H9 (cell line): ENCODE data around the gene KRTAP19-8. TPM values are rescaled to one million over a fixed set of nuclear protein-coding genes. Genes with fewer than 3 reads are reported as not detected.

Source experiments
- DNase-seq: peaks from one replicate; pipeline ENCODE4 v3.0.0-alpha.2; 2017
- H2AFZ ChIP-seq: one replicate; pipeline ENCODE4 v1.6.1; 2013; ENCODE audit warnings: mild to moderate bottlenecking, low read length, control low read depth, moderate library complexity
- H2AK5ac ChIP-seq: 2 replicates; pipeline ENCODE4 v1.6.1; 2013; ENCODE audit warnings: low read length, control low read depth, mixed read lengths; ENCODE audit not compliant: insufficient read length
- H2BK120ac ChIP-seq: one replicate; pipeline ENCODE4 v1.6.1; 2013; ENCODE audit warnings: low read depth, mild to moderate bottlenecking, low read length, control low read depth, inconsistent platforms; ENCODE audit not compliant: poor library complexity, severe bottlenecking
- H2BK12ac ChIP-seq: 2 replicates; pipeline ENCODE4 v1.6.1; 2013; ENCODE audit warnings: low read length, control low read depth, mixed read lengths, low read depth; ENCODE audit not compliant: insufficient read length
- H2BK15ac ChIP-seq: 2 replicates; pipeline ENCODE4 v1.6.1; 2013; ENCODE audit warnings: low read depth, low read length, control low read depth
- H2BK20ac ChIP-seq: one replicate; pipeline ENCODE4 v1.6.1; 2013; ENCODE audit warnings: low read depth, mild to moderate bottlenecking, low read length, control low read depth, inconsistent platforms; ENCODE audit not compliant: poor library complexity, severe bottlenecking
- H2BK5ac ChIP-seq: 2 replicates; pipeline ENCODE4 v1.6.1; 2013; ENCODE audit warnings: low read length, control low read depth, mixed read lengths; ENCODE audit not compliant: insufficient read length
- H3K14ac ChIP-seq: 2 replicates; pipeline ENCODE4 v1.6.1; 2013; ENCODE audit warnings: low read length, control low read depth; ENCODE audit not compliant: insufficient read depth
- H3K18ac ChIP-seq: 2 replicates; pipeline ENCODE4 v1.6.1; 2013; ENCODE audit warnings: low read depth, mild to moderate bottlenecking, mixed read lengths, low read length, control low read depth; ENCODE audit not compliant: insufficient read length
- H3K23ac ChIP-seq: 2 replicates; pipeline ENCODE4 v1.6.1; 2013; ENCODE audit warnings: low read length, control low read depth, mixed read lengths, low read depth; ENCODE audit not compliant: insufficient read length
- H3K23me2 ChIP-seq: 2 replicates; pipeline ENCODE4 v1.6.1; 2013; ENCODE audit warnings: low read depth, mild to moderate bottlenecking, mixed read lengths, low read length, control low read depth; ENCODE audit not compliant: insufficient read length, poor library complexity, severe bottlenecking
- H3K27ac ChIP-seq: 2 replicates; pipeline ENCODE4 v1.5.1; 2013; ENCODE audit warnings: low read length, control low read depth, mixed read lengths, low read depth; ENCODE audit not compliant: insufficient read length
- H3K27me3 ChIP-seq: 2 replicates; pipeline ENCODE4 v1.6.1; 2013; ENCODE audit warnings: low read length, control low read depth, inconsistent platforms; ENCODE audit not compliant: insufficient read depth
- H3K4ac ChIP-seq: 2 replicates; pipeline ENCODE4 v1.6.1; 2013; ENCODE audit warnings: low read depth, mild to moderate bottlenecking, control low read depth, inconsistent platforms, low read length, moderate library complexity
- H3K4me1 ChIP-seq: 2 replicates; pipeline ENCODE4 v1.6.1; 2013; ENCODE audit warnings: low read length, control low read depth, inconsistent platforms; ENCODE audit not compliant: insufficient read depth
- H3K4me2 ChIP-seq: 2 replicates; pipeline ENCODE4 v1.6.1; 2013; ENCODE audit warnings: low read length, control low read depth, mixed read lengths; ENCODE audit not compliant: insufficient read length, insufficient read depth
- H3K56ac ChIP-seq: 2 replicates; pipeline ENCODE4 v1.6.1; 2013; ENCODE audit warnings: low read depth, mild to moderate bottlenecking, mixed read lengths, low read length, control low read depth; ENCODE audit not compliant: insufficient read length
- H3K79me1 ChIP-seq: 2 replicates; pipeline ENCODE4 v1.6.1; 2013; ENCODE audit warnings: low read depth, mild to moderate bottlenecking, moderate library complexity, low read length, control low read depth, inconsistent platforms; ENCODE audit not compliant: insufficient read depth, poor library complexity, severe bottlenecking
- H3K79me2 ChIP-seq: 2 replicates; pipeline ENCODE4 v1.6.1; 2013; ENCODE audit warnings: low read length, control low read depth, inconsistent platforms; ENCODE audit not compliant: insufficient read depth
- H3K9ac ChIP-seq: 2 replicates; pipeline ENCODE4 v1.6.1; 2013; ENCODE audit warnings: low read length, control low read depth, mixed read lengths; ENCODE audit not compliant: insufficient read length; ENCODE audit errors: extremely low read depth
- H3K9me3 ChIP-seq: one replicate; pipeline ENCODE4 v1.6.1; 2013; ENCODE audit warnings: low read depth, low read length, inconsistent platforms; ENCODE audit not compliant: control insufficient read depth
- H3T11ph ChIP-seq: one replicate; pipeline ENCODE4 v1.6.1; 2013; ENCODE audit warnings: mild to moderate bottlenecking, low read length, control low read depth, inconsistent platforms
- H4K20me1 ChIP-seq: one replicate; pipeline ENCODE4 v1.6.1; 2013; ENCODE audit not compliant: control insufficient read depth, insufficient read length, insufficient read depth
- H4K5ac ChIP-seq: 2 replicates; pipeline ENCODE4 v1.6.1; 2013; ENCODE audit warnings: low read depth, mild to moderate bottlenecking, mixed read lengths, low read length, control low read depth; ENCODE audit not compliant: insufficient read length
- H4K8ac ChIP-seq: replicated peaks from 2 replicates; pipeline ENCODE4 v1.6.1; 2013; ENCODE audit warnings: low read length, control low read depth, mixed read lengths, low read depth; ENCODE audit not compliant: insufficient read length
- H4K91ac ChIP-seq: 2 replicates; pipeline ENCODE4 v1.6.1; 2013; ENCODE audit warnings: low read depth, mild to moderate bottlenecking, moderate library complexity, mixed read lengths, low read length, control low read depth; ENCODE audit not compliant: insufficient read length
- H3K27ac Mint-ChIP-seq, 3 experiments: 2 replicates in 2 of 3; 3 replicates in 1 of 3; pipeline ENCODE4 v1.8.0; 2020 to 2021; ENCODE audit warnings: mixed read lengths in 3 of 3, mild to moderate bottlenecking in 1 of 3, moderate library complexity in 1 of 3
- H3K27me3 Mint-ChIP-seq: 2 replicates; pipeline ENCODE4 v1.8.0; 2021; ENCODE audit warnings: low read depth, mild to moderate bottlenecking, moderate library complexity, mixed read lengths
- H3K36me3 Mint-ChIP-seq, 3 experiments: 2 replicates in 2 of 3; 3 replicates in 1 of 3; pipeline ENCODE4 v1.8.0; 2020 to 2021; ENCODE audit warnings: low read depth in 3 of 3, mixed read lengths in 3 of 3; ENCODE audit not compliant: insufficient read depth in 1 of 3
- H3K4me1 Mint-ChIP-seq, 2 experiments: 2 replicates each; pipeline ENCODE4 v1.8.0; 2020; ENCODE audit warnings: mixed read lengths in 2 of 2
- H3K4me3 Mint-ChIP-seq, 2 experiments: 2 replicates in 1 of 2; 3 replicates in 1 of 2; pipeline ENCODE4 v1.8.0; 2020 to 2021; ENCODE audit warnings: mild to moderate bottlenecking in 2 of 2, mixed read lengths in 2 of 2, moderate library complexity in 1 of 2
- H3K9me3 Mint-ChIP-seq, 2 experiments: 2 replicates in 1 of 2; 3 replicates in 1 of 2; pipeline ENCODE4 v1.8.0; 2020; ENCODE audit warnings: mild to moderate bottlenecking in 2 of 2, mixed read lengths in 2 of 2, moderate library complexity in 1 of 2
- CTCF ChIP-seq: fragments of 200-600 bp; sonication (generic); conservative IDR thresholded peaks from 3 replicates; pipeline ENCODE4 v1.8.0; 2021; ENCODE audit warnings: antibody characterized with exemption, mild to moderate bottlenecking
- WGBS: extraction: QIAGEN DNeasy Blood & Tissue Kit; methylation state at CpG from one replicate; pipeline ENCODE4 v1.1.7; 2013; ENCODE audit warnings: missing lambda C conversion rate, low lambda C conversion rate, mixed read lengths; ENCODE audit not compliant: insufficient read length; ENCODE audit errors: extremely low coverage; 5-methylcytosine and 5-hydroxymethylcytosine counted together
- total RNA-seq: library from RNA; stranded (reverse); gene quantifications from 2 replicates; pipeline ENCODE4 v1.2.1, GENCODE V29; 2021

KRTAP19-8 gene
- total RNA-seq, 1 experiment from 2014 or later: not detected

GRCh38 chr21:31011412-31011811, 26.9 kb downstream of the KRTAP19-8 start:
- no CpG with 5 or more reads among the region's 1 CpG for WGBS
- peaks cover 0 to 1% (median 0%) of the 10 kb centered on the region in 3 experiments; a peak in 2 of 7 replicates for H3K36me3 Mint-ChIP-seq

More at GRCh38 chr21:31011412-31011811, 26.9 kb downstream of the KRTAP19-8 start:
- Histone ChIP-seq H4K8ac (no peak overlapping the region), H3T11ph (no peak overlapping the region), H3K9me3 (no peaks in the 10 kb centered on the region), H3K23me2 (no peaks in the 10 kb centered on the region), H3K4me1 (no peaks in the 10 kb centered on the region), H3K23ac (no peak overlapping the region), H2BK5ac (no peak overlapping the region), H2BK15ac (no peak overlapping the region), H4K91ac (no peak overlapping the region), H2BK12ac (no peak overlapping the region), H3K18ac (no peak overlapping the region), H4K5ac (no peak overlapping the region), H2AK5ac (no peak overlapping the region), H2BK20ac (no peak overlapping the region), H3K27ac (no peak overlapping the region), H3K4ac (no peak overlapping the region), H3K79me2 (no peaks in the 10 kb centered on the region), H3K14ac (no peak overlapping the region), H4K20me1 (no peaks in the 10 kb centered on the region), H3K79me1 (no peaks in the 10 kb centered on the region), H3K4me2 (no peak overlapping the region), H3K56ac (no peak overlapping the region), H3K9ac (no peak overlapping the region), H3K27me3 (no peaks in the 10 kb centered on the region), H2BK120ac (no peak overlapping the region), H2AFZ (no peak overlapping the region)
- H3K9me3 Mint-ChIP-seq: peaks cover 0 to 5% of the 10 kb centered on the region in 2 experiments; a peak in 2 of 5 replicates
- H3K27me3 Mint-ChIP-seq: no peaks in the 10 kb centered on the region
- H3K4me3 Mint-ChIP-seq: no peak overlapping the region
- no peak overlapping the region for H3K27ac Mint-ChIP-seq
- H3K4me1 Mint-ChIP-seq: 0 out of 4 replicates have a peak, but pooled peaks cover 0 to 4% of the 10 kb centered on the region in 2 experiments
- no peak for DNase-seq
- TF ChIP-seq CTCF: no peak
